Activated CD8-positive, alpha-beta T cell treated with anti-CD3 and anti-CD28 coated beads for 36 hours (primary cell): ENCODE measurements around the gene RAB31. TPM values are rescaled to one million over a fixed set of nuclear protein-coding genes. Genes with fewer than 3 reads are reported as not detected.

Experiments
- ATAC-seq: fragments of 200-7000 bp; cut with Tn5 transposase; one replicate; pipeline ENCODE4 v1.10.0; 2021; ENCODE audit warnings: mild to moderate bottlenecking, moderate library complexity
- CTCF ChIA-PET: fragments of 350-600 bp; sonication (Branson Sonifier 250); formaldehyde crosslinking; loops from one replicate; lab custom pipeline; 2021; ENCODE audit warnings: antibody characterized with exemption; lab: Charles Lee
- POLR2A ChIA-PET: fragments of 350-600 bp; sonication (Branson Sonifier 250); formaldehyde crosslinking; loops from one replicate; lab custom pipeline; 2021; ENCODE audit warnings: antibody characterized with exemption; lab: Charles Lee
- DNase-seq: peaks from one replicate; pipeline ENCODE4 v3.0.0-alpha.2; 2020
- H3K27ac Mint-ChIP-seq: one replicate; pipeline ENCODE4 v1.8.0; 2021; ENCODE audit warnings: mild to moderate bottlenecking, mixed read lengths
- H3K27me3 Mint-ChIP-seq: one replicate; pipeline ENCODE4 v1.8.0; 2021; ENCODE audit warnings: mixed read lengths
- H3K36me3 Mint-ChIP-seq: one replicate; pipeline ENCODE4 v1.8.0; 2021; ENCODE audit warnings: low read depth, mixed read lengths
- H3K4me1 Mint-ChIP-seq: one replicate; pipeline ENCODE4 v1.8.0; 2021; ENCODE audit warnings: low read depth, mixed read lengths
- H3K4me3 Mint-ChIP-seq: one replicate; pipeline ENCODE4 v1.8.0; 2021; ENCODE audit warnings: mild to moderate bottlenecking, moderate library complexity, mixed read lengths
- H3K9me3 Mint-ChIP-seq: one replicate; pipeline ENCODE4 v1.8.0; 2021; ENCODE audit warnings: mixed read lengths
- CTCF ChIP-seq: fragments of 200-600 bp; IDR thresholded peaks from one replicate; pipeline ENCODE4 v1.8.0; 2022; ENCODE audit warnings: antibody characterized with exemption, mild to moderate bottlenecking
- intact Hi-C: fragments of 100-400 bp; cut with micrococcal nuclease; formaldehyde crosslinking; loops from one replicate; pipeline ENCODE4 v1.10.0; 2022
- total RNA-seq, 2 experiments: library from RNA; stranded (reverse); gene quantifications; one replicate each; pipeline ENCODE4 v1.2.3, GENCODE V29; 2021

The RAB31 gene
- total RNA-seq, 2 experiments from 2014 or later: 0.45 to 0.76 TPM

- Mint-ChIP-seq H3K27ac (no peak overlapping the region), H3K27me3 (peaks cover 4% of the 10 kb centered on the region), H3K36me3 (no peaks in the 10 kb centered on the region), H3K9me3 (no peaks in the 10 kb centered on the region), H3K4me1 (no peaks in the 10 kb centered on the region), H3K4me3 (no peak overlapping the region)
- POLR2A ChIA-PET: no interaction called here
- CTCF ChIA-PET: no interaction called here
- no peak for ATAC-seq
- intact Hi-C loops: no loop called here
- DNase-seq: no peak
- no peak for TF ChIP-seq CTCF
These were observed 117.5 kb downstream of the RAB31 start for GRCh38 chr18:9825571-9826073.

DNA sequence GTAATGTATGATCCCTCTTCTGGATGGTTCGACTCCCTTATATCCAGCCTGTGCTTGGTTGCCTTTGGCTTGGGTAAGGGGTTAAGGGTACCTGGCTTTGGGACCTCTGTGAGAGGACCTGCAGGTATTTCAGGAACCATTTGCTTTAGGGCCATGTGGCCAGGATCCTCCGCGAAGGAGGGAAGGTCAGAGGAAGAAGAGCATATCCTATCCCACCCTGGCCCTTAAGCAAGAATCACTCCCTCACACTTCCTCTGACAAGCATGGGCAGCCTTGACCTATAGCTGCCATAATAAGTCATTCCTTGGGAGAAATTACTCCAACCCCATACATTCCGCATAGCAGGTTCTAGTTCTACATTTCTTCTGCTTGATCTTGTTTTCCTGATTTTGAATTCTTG lies 118.6 kb downstream of the RAB31 start:
- Mint-ChIP-seq H3K27ac (no peak overlapping the region), H3K27me3 (peaks cover 4% of the 10 kb centered on the region), H3K4me3 (no peak overlapping the region), H3K36me3 (no peaks in the 10 kb centered on the region), H3K4me1 (no peaks in the 10 kb centered on the region), H3K9me3 (no peaks in the 10 kb centered on the region)
- TF ChIP-seq CTCF: no peak
- no peak for ATAC-seq
- POLR2A ChIA-PET: no interaction called here
- intact Hi-C loops: no loop called here
- CTCF ChIA-PET: no interaction called here
- no peak for DNase-seq

- POLR2A ChIA-PET: no interaction called here
- no peak overlapping the region for H3K4me3 Mint-ChIP-seq
- no peak for DNase-seq
These were observed 119.2 kb downstream of the RAB31 start for GRCh38 chr18:9827211-9827792.

GRCh38 chr18:9827793-9828505 lies 119.8 kb downstream of the RAB31 start:
- no peak for TF ChIP-seq CTCF
- H3K36me3 Mint-ChIP-seq: no peaks in the 10 kb centered on the region
- H3K4me1 Mint-ChIP-seq: no peaks in the 10 kb centered on the region
- POLR2A ChIA-PET: no interaction called here
- ATAC-seq: peak; percentile 60
- no peak overlapping the region for H3K27ac Mint-ChIP-seq
- DNase-seq: peak; percentile 28
- H3K4me3 Mint-ChIP-seq: no peak overlapping the region
- H3K9me3 Mint-ChIP-seq: no peaks in the 10 kb centered on the region
- CTCF ChIA-PET: no interaction called here
- intact Hi-C loops: no loop called here
- H3K27me3 Mint-ChIP-seq: peaks cover 4% of the 10 kb centered on the region

More at GRCh38 chr18:9827211-9827792, 119.2 kb downstream of the RAB31 start:
- Mint-ChIP-seq H3K27me3 (peaks cover 4% of the 10 kb centered on the region), H3K36me3 (no peaks in the 10 kb centered on the region), H3K9me3 (no peaks in the 10 kb centered on the region), H3K27ac (no peak overlapping the region), H3K4me1 (no peaks in the 10 kb centered on the region)
- no peak for ATAC-seq
- intact Hi-C loops: no loop called here
- no peak for TF ChIP-seq CTCF
- CTCF ChIA-PET: no interaction called here
